GM06990 (cell line): ENCODE measurements around the gene ATP5F1C.
A peak's percentile ranks its signal among the peaks of the same experiment; 100 is the strongest.

Source experiments
- DNase-seq: peaks from one replicate; pipeline ENCODE4 v3.0.0-alpha.2; 2011; ENCODE audit not compliant: insufficient read length; ENCODE audit errors: extremely low read depth
- H3K27me3 ChIP-seq: replicated peaks from 2 replicates; pipeline ENCODE4 v1.6.0; 2011; ENCODE audit warnings: low read length; ENCODE audit not compliant: control insufficient read depth, insufficient read depth
- H3K36me3 ChIP-seq: 2 replicates; pipeline ENCODE4 v1.5.1; 2011; ENCODE audit warnings: low read length; ENCODE audit not compliant: control insufficient read depth, insufficient read depth
- H3K4me3 ChIP-seq: replicated peaks from 2 replicates; pipeline ENCODE4 v1.5.1; 2011; ENCODE audit warnings: low read depth, mild to moderate bottlenecking, control low read depth, low read length
- CTCF ChIP-seq: IDR thresholded peaks from 2 replicates; pipeline ENCODE4 v1.5.1; 2011; ENCODE audit warnings: low read length, control low read depth, mild to moderate bottlenecking, inconsistent platforms; ENCODE audit not compliant: insufficient read depth, poor library complexity, severe bottlenecking

ATP5F1C gene

GRCh38 chr10:7813481-7813880 lies 25.5 kb downstream of the ATP5F1C start:
- H3K36me3 ChIP-seq = no peaks in the 10 kb centered on the region; the same call in 1 of the 2 replicates
- H3K27me3 ChIP-seq = no peaks in the 10 kb centered on the region
- no peak overlapping the region for H3K4me3 ChIP-seq
- DNase-seq = no peak
- peak; percentile 5 for TF ChIP-seq CTCF

- no peaks in the 10 kb centered on the region; the same call in 1 of the 2 replicates for H3K36me3 ChIP-seq
- no peak for TF ChIP-seq CTCF
- DNase-seq = no peak
- peak overlapping the region; percentile 94 for H3K4me3 ChIP-seq
- H3K27me3 ChIP-seq = no peaks in the 10 kb centered on the region
These were observed 29.6 kb downstream of the ATP5F1C start for GRCh38 chr10:7817576-7817975.

GRCh38 chr10:7817984-7818294 lies 30.0 kb downstream of the ATP5F1C start:
- Histone ChIP-seq H3K4me3 (peak overlapping the region; percentile 94), H3K27me3 (no peaks in the 10 kb centered on the region), H3K36me3 (no peaks in the 10 kb centered on the region; the same call in 1 of the 2 replicates)
- DNase-seq = no peak
- no peak for TF ChIP-seq CTCF

- Histone ChIP-seq H3K4me3 (peak within 1 kb of the TSS; percentile 94), H3K27me3 (no peaks in the 10 kb centered on the region), H3K36me3 (no peaks in the 10 kb centered on the region; the same call in 1 of the 2 replicates)
- TF ChIP-seq CTCF = no peak
- peak; percentile 91 for DNase-seq
These were observed 30.5 kb downstream of the ATP5F1C start, which contains the start of gene TAF3 for GRCh38 chr10:7818295-7819120. Gene TAF3 (plus strand): TSS chr10:7818505. CDS start chr10:7818710, 205 bp downstream.

- Histone ChIP-seq H3K27me3 (no peaks in the 10 kb centered on the region), H3K36me3 (no peaks in the 10 kb centered on the region; the same call in 1 of the 2 replicates), H3K4me3 (peak overlapping the region; percentile 94)
- DNase-seq = no peak
- TF ChIP-seq CTCF = peak; percentile 48
These were observed 31.1 kb downstream of the ATP5F1C start for GRCh38 chr10:7819121-7819460.
